ENCODE results near the gene ANKRD52.
A peak's percentile ranks its signal among the peaks of the same experiment; 100 is the strongest.

The ANKRD52 gene

DNA sequence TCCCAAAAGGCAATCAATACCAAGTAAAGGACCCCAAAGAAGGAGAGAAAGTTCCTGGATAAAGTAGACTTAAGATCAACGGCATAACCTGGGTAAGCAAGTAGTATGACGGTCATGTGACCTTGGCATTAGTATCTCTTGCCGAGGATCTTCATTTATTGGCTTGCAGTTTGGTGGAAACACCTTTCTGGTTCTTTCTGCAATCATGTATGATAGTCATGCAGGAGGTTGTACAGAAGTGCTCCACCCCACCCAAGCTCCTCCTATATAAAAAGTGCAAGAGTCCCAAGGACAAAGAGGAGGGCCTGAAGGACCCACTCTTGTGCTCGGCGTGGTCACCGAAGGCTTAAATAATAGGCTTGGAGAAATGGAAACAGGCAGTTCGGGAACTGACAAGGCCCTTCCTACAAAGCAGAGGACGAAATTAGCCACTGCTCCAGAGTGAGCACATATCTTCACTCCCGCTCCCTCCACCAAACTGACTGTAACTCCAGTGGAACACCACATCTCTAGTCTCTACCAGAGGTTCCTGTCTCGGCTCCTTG, 41.2 kb upstream of the ANKRD52 start:
- Histone ChIP-seq H3K4me1 (ENCODE audit: insufficient read depth, low read length) (peaks cover 56% of the 10 kb centered on the region), H4K20me1 (ENCODE audit: insufficient read depth, low read length) (peaks cover 23% of the 10 kb centered on the region; the same call in 1 of the 2 replicates), H3K4me3 (ENCODE audit: low read depth in 1 of 2, low read length in 2 of 2) (peak overlapping the region; percentile 75 to 91), H3K27ac (ENCODE audit: low read length) (peak overlapping the region; percentile 69), H3K9ac (ENCODE audit: low read depth, low read length) (peak overlapping the region; percentile 84), H3K4me2 (ENCODE audit: insufficient read depth, low read length) (peak overlapping the region; percentile 80), H3K27me3 (ENCODE audit: insufficient read depth, low read length, poor library complexity) (no peaks in the 10 kb centered on the region), H3K36me3 (ENCODE audit: insufficient read depth, low read length) (peaks cover 31% of the 10 kb centered on the region), H2AFZ (ENCODE audit: low read depth, low read length) (peak overlapping the region; percentile 81), H3K9me3 (ENCODE audit: insufficient read depth, low read length, severe bottlenecking) (no peaks in the 10 kb centered on the region), H3K79me2 (ENCODE audit: insufficient read depth, low read length) (peaks cover 73% of the 10 kb centered on the region)
- no peak for TF ChIP-seq EZH2 (IDR thresholded peaks at IDR 0.05; ENCODE audit: borderline replicate concordance, low read depth, low read length, severe bottlenecking)
- TF ChIP-seq CTCF (IDR thresholded peaks at IDR 0.05; ENCODE audit: borderline replicate concordance, extremely low read depth, low read length, poor library complexity, severe bottlenecking), result no peak
- DNase-seq (no peak), ATAC-seq (ENCODE audit: insufficient read depth, low read depth) (no peak; the same call in 2 of the 3 replicates)

DNA sequence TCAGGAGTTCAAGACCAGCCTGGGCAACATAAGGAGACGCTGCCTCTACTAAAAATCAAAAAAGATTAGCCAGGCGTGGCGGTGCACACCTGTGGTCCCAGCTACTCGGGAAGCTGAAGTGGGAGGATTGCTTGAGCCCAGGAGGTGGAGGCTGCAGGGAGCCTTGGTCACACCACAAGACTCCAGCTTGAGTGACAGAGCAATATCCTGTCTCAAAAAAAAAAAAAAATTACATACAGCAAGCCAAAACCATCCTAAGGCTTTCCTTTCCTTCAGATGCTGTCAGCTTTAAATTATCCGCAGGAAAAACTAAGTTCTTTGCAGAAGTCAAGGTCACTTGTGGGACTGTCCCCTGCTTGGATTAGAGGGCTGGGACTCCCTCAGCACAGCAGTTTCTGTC, 40.6 kb upstream of the ANKRD52 start:
- no peak for TF ChIP-seq EZH2 (IDR thresholded peaks at IDR 0.05; ENCODE audit: borderline replicate concordance, low read depth, low read length, severe bottlenecking)
- TF ChIP-seq CTCF (IDR thresholded peaks at IDR 0.05; ENCODE audit: borderline replicate concordance, extremely low read depth, low read length, poor library complexity, severe bottlenecking), result no peak
- peak; percentile 20 for DNase-seq
- H4K20me1 ChIP-seq (ENCODE audit: insufficient read depth, low read length), result peaks cover 23% of the 10 kb centered on the region; the same call in 1 of the 2 replicates
- peak overlapping the region; percentile 75 to 91; a peak in 3 of 4 replicates for H3K4me3 ChIP-seq (ENCODE audit: low read depth in 1 of 2, low read length in 2 of 2)
- H3K4me2 ChIP-seq (ENCODE audit: insufficient read depth, low read length), result peak overlapping the region; percentile 80
- H2AFZ ChIP-seq (ENCODE audit: low read depth, low read length), result no peak overlapping the region
- H3K4me1 ChIP-seq (ENCODE audit: insufficient read depth, low read length), result peaks cover 56% of the 10 kb centered on the region
- no peaks in the 10 kb centered on the region for H3K27me3 ChIP-seq (ENCODE audit: insufficient read depth, low read length, poor library complexity)
- H3K9ac ChIP-seq (ENCODE audit: low read depth, low read length), result peak overlapping the region; percentile 84
- peaks cover 78% of the 10 kb centered on the region for H3K79me2 ChIP-seq (ENCODE audit: insufficient read depth, low read length)
- H3K9me3 ChIP-seq (ENCODE audit: insufficient read depth, low read length, severe bottlenecking), result no peaks in the 10 kb centered on the region
- peaks cover 36% of the 10 kb centered on the region for H3K36me3 ChIP-seq (ENCODE audit: insufficient read depth, low read length)
- no peak for ATAC-seq (ENCODE audit: insufficient read depth, low read depth)
- peak overlapping the region; percentile 69 for H3K27ac ChIP-seq (ENCODE audit: low read length)

DNA sequence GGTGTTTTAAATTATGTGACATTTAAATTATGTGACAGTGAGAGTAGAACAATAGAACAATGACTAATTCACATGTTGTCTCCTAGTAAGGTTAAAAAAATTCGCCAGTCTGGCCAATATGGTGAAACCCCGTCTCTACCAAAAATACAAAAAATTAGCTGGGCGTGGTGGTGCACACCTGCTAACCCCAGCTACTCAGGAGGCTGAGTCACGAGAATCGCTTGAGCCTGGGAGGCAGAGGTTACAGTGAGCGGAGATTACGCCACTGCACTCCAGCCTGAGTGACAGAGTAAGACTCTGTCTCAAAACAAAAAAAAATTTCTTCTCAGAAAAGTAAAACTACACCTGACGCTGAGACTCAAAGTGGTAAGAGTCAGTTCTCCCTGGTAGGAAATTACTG, 39.2 kb upstream of the ANKRD52 start:
- Histone ChIP-seq H3K4me3 (ENCODE audit: low read depth in 1 of 2, low read length in 2 of 2) (no peak overlapping the region), H3K36me3 (ENCODE audit: insufficient read depth, low read length) (peaks cover 44% of the 10 kb centered on the region), H2AFZ (ENCODE audit: low read depth, low read length) (no peak overlapping the region), H4K20me1 (ENCODE audit: insufficient read depth, low read length) (peaks cover 24% of the 10 kb centered on the region; the same call in 1 of the 2 replicates), H3K9ac (ENCODE audit: low read depth, low read length) (no peak overlapping the region), H3K27ac (ENCODE audit: low read length) (no peak overlapping the region), H3K4me2 (ENCODE audit: insufficient read depth, low read length) (peak overlapping the region; percentile 80; the same call in 1 of the 2 replicates), H3K79me2 (ENCODE audit: insufficient read depth, low read length) (peaks cover 91% of the 10 kb centered on the region), H3K4me1 (ENCODE audit: insufficient read depth, low read length) (peaks cover 56% of the 10 kb centered on the region), H3K9me3 (ENCODE audit: insufficient read depth, low read length, severe bottlenecking) (no peaks in the 10 kb centered on the region), H3K27me3 (ENCODE audit: insufficient read depth, low read length, poor library complexity) (no peaks in the 10 kb centered on the region)
- no peak for TF ChIP-seq EZH2 (IDR thresholded peaks at IDR 0.05; ENCODE audit: borderline replicate concordance, low read depth, low read length, severe bottlenecking)
- TF ChIP-seq CTCF (IDR thresholded peaks at IDR 0.05; ENCODE audit: borderline replicate concordance, extremely low read depth, low read length, poor library complexity, severe bottlenecking), result no peak
- DNase-seq (no peak), ATAC-seq (ENCODE audit: insufficient read depth, low read depth) (no peak)

Data from DND-41 (cell line).